Occipital lobe (tissue), 2 donors: ENCODE measurements around the gene GTF2H4. TPM values are rescaled to one million over a fixed set of nuclear protein-coding genes. Genes with fewer than 3 reads are reported as not detected.
"Not testable (repeated sequence)": the region's sequence is repeated elsewhere in the genome, so short reads cannot be mapped to it uniquely, and the experiment has no call there.

Experiments used
- DNase-seq: peaks from one replicate; lab custom pipeline; 2025; lab: John Stamatoyannopoulos, UW
- total RNA-seq: library from RNA; depleted of rRNA; stranded (reverse); fragments of >200 nt; gene quantifications from one replicate; pipeline ENCODE4 v1.2.3, GENCODE V29; 2014

GTF2H4 gene
- 20.0 TPM for total RNA-seq

GRCh38 chr6:30907758-30908591, at the start of gene GTF2H4:
GTF2H4 (plus strand) TSS chr6:30908207.
- peak; percentile 97 for DNase-seq

- DNase-seq = not testable (repeated sequence)
Observed at GRCh38 chr6:30859726-30860125, 48.3 kb upstream of the GTF2H4 start.

- no peak for DNase-seq
Observed at GRCh38 chr6:30861257-30862048, 46.6 kb upstream of the GTF2H4 start.

- DNase-seq = no peak
Observed at GRCh38 chr6:30862156-30862875, 45.7 kb upstream of the GTF2H4 start.

GRCh38 chr6:30864325-30864724, 43.7 kb upstream of the GTF2H4 start:
- DNase-seq = no peak

- DNase-seq = not testable (repeated sequence)
Observed at GRCh38 chr6:30869241-30869749, 38.7 kb upstream of the GTF2H4 start.

GRCh38 chr6:30870546-30870945, 37.5 kb upstream of the GTF2H4 start:
- no peak for DNase-seq

- no peak for DNase-seq
Observed at GRCh38 chr6:30871592-30872183, 36.3 kb upstream of the GTF2H4 start.

- DNase-seq = no peak
Observed at GRCh38 chr6:30873137-30873640, 34.8 kb upstream of the GTF2H4 start.

GRCh38 chr6:30873795-30874194, 34.2 kb upstream of the GTF2H4 start:
- DNase-seq = not testable (repeated sequence)

- DNase-seq = no peak
Observed at GRCh38 chr6:30875244-30876038, 32.6 kb upstream of the GTF2H4 start.

- DNase-seq = no peak
Observed at GRCh38 chr6:30876039-30876730, 31.8 kb upstream of the GTF2H4 start.

GRCh38 chr6:30877419-30878262, 30.4 kb upstream of the GTF2H4 start:
- DNase-seq = peak; percentile 73

GRCh38 chr6:30879684-30880427, 28.2 kb upstream of the GTF2H4 start:
- no peak for DNase-seq

GRCh38 chr6:30880698-30881252, 27.2 kb upstream of the GTF2H4 start:
- peak; percentile 38 for DNase-seq

- no peak for DNase-seq
Observed at GRCh38 chr6:30881392-30882203, 26.4 kb upstream of the GTF2H4 start.
